ENCODE data around the gene WDFY1.

WDFY1 gene

GRCh38 chr2:223900531-223900930 is 44.6 kb downstream of the WDFY1 start:
- H3K4me3 ChIP-seq (ENCODE audit: low read depth, low read length), result no peak overlapping the region

GRCh38 chr2:223900066-223900465 is 45.1 kb downstream of the WDFY1 start:
- TF ChIP-seq CTCF (IDR thresholded peaks at IDR 0.05; ENCODE audit: low read depth, low read length, missing control alignments), result no peak
- no peak overlapping the region for H3K4me3 ChIP-seq (ENCODE audit: low read depth, low read length)
- DNase-seq (ENCODE audit: low read depth), result no peak

More at GRCh38 chr2:223900531-223900930, 44.6 kb downstream of the WDFY1 start:
- DNase-seq (ENCODE audit: low read depth), result no peak
- no peak for TF ChIP-seq CTCF (IDR thresholded peaks at IDR 0.05; ENCODE audit: low read depth, low read length, missing control alignments)

- peak; percentile 39 for DNase-seq (ENCODE audit: low read depth)
- no peak overlapping the region for H3K4me3 ChIP-seq (ENCODE audit: low read depth, low read length)
- TF ChIP-seq CTCF (IDR thresholded peaks at IDR 0.05; ENCODE audit: low read depth, low read length, missing control alignments), result no peak
Measured at GRCh38 chr2:223897669-223898330, 47.3 kb downstream of the WDFY1 start.

GRCh38 chr2:223896833-223897311 is 48.3 kb downstream of the WDFY1 start:
- DNase-seq (ENCODE audit: low read depth), result peak; percentile 85
- TF ChIP-seq CTCF (IDR thresholded peaks at IDR 0.05; ENCODE audit: low read depth, low read length, missing control alignments), result no peak
- H3K4me3 ChIP-seq (ENCODE audit: low read depth, low read length), result no peak overlapping the region; the same call in 1 of the 2 replicates

- DNase-seq (ENCODE audit: low read depth), result no peak
- H3K4me3 ChIP-seq (ENCODE audit: low read depth, low read length), result no peak overlapping the region
- no peak for TF ChIP-seq CTCF (IDR thresholded peaks at IDR 0.05; ENCODE audit: low read depth, low read length, missing control alignments)
Measured at GRCh38 chr2:223894968-223895367, 50.2 kb downstream of the WDFY1 start.

- no peak for TF ChIP-seq CTCF (IDR thresholded peaks at IDR 0.05; ENCODE audit: low read depth, low read length, missing control alignments)
- H3K4me3 ChIP-seq (ENCODE audit: low read depth, low read length), result no peak overlapping the region
- no peak for DNase-seq (ENCODE audit: low read depth)
Measured at GRCh38 chr2:223894009-223894408, 51.1 kb downstream of the WDFY1 start.

GRCh38 chr2:223890721-223891120 is 54.4 kb downstream of the WDFY1 start:
- TF ChIP-seq CTCF (IDR thresholded peaks at IDR 0.05; ENCODE audit: low read depth, low read length, missing control alignments), result no peak
- no peak for DNase-seq (ENCODE audit: low read depth)
- H3K4me3 ChIP-seq (ENCODE audit: low read depth, low read length), result no peak overlapping the region

Data from GM12864 (cell line).